Adrenal gland (tissue), 12 donors: Measurements from ENCODE around the gene PRDM1. TPM values are rescaled to one million over a fixed set of nuclear protein-coding genes. Genes with fewer than 3 reads are reported as not detected.

Source experiments
- DNase-seq, 7 donors: peaks; one replicate each; pipeline ENCODE4 v3.0.0-alpha.2; 2019 to 2020
- H3K27ac ChIP-seq, 5 donors: fragments of 200-600 bp; sonication (generic) in 4 of 5; 1 replicate in 3 of 5; 2 replicates in 2 of 5; pipeline versions ENCODE4 v1.5.1 to v1.8.0; 2016 to 2020; ENCODE audit warnings: mild to moderate bottlenecking in 1 of 5
- H3K27me3 ChIP-seq: fragments of 200-600 bp; 2 replicates; pipeline ENCODE4 v1.8.0; 2021
- H3K36me3 ChIP-seq, 2 donors: fragments of 200-600 bp; replicated peaks in 1 of 2; 1 replicate in 1 of 2; 2 replicates in 1 of 2; pipeline versions ENCODE4 v1.5.1 to v1.8.0; 2018 to 2022
- H3K4me1 ChIP-seq, 2 donors: fragments of 200-600 bp; replicated peaks in 1 of 2; 1 replicate in 1 of 2; 2 replicates in 1 of 2; pipeline versions ENCODE4 v1.5.1 to v1.8.0; 2018 to 2021
- H3K4me3 ChIP-seq, 4 donors: fragments of 200-600 bp; sonication (generic) in 3 of 4; one replicate each; pipeline ENCODE4 v1.5.1; 2016 to 2018
- H3K9me3 ChIP-seq, 3 donors: fragments of 200-600 bp; sonication (generic) in 1 of 3; replicated peaks in 1 of 3; 1 replicate in 2 of 3; 2 replicates in 1 of 3; pipeline versions ENCODE4 v1.5.1 to v1.8.0; 2016 to 2021
- POLR2A ChIP-seq, 2 donors: fragments of 450-650 bp; IDR thresholded peaks; one replicate each; pipeline ENCODE4 v1.6.1; 2017; ENCODE audit warnings: antibody characterized with exemption in 2 of 2, mild to moderate bottlenecking in 2 of 2, moderate library complexity in 1 of 2
- WGBS, 4 donors: extraction: QIAGEN DNeasy Blood & Tissue Kit in 2 of 4; methylation state at CpG; one replicate each; pipeline versions ENCODE4 v1.1.5 to v1.1.7; 2013 to 2017; 5-methylcytosine and 5-hydroxymethylcytosine counted together
- intact Hi-C, 2 donors: fragments of 100-400 bp; cut with DNase I; formaldehyde crosslinking; loops; one replicate each; pipeline versions ENCODE4 v1.14.1 to v1.15.0; 2022 to 2023
- polyA plus RNA-seq, 3 donors: library from polyadenylated mRNA; stranded (reverse); fragments of 200-250 nt in 2 of 3; fragments of 350-450 nt in 1 of 3; fragmentation: Illumina TruSeq in 1 of 3; extraction: RNeasy Lipid Tissue Mini Kit (QIAGEN cat#74804) in 1 of 3; gene quantifications; one replicate each; pipeline ENCODE4 v1.2.3, GENCODE V29; 2013 to 2014
- total RNA-seq, 9 donors: library from RNA; depleted of rRNA in 4 of 9; stranded (reverse); fragments of >200 nt in 4 of 9; fragments of 120-200 nt in 1 of 9; fragmentation: NEBNext Ultra II Directional in 1 of 9; extraction: Animal tissue kit (Norgen Biotek cat#: 25700) in 1 of 9; gene quantifications; one replicate each; pipeline versions ENCODE4 v1.1.0 to v1.2.4, GENCODE V29; 2013 to 2023
- TF ChIP-seq, protein P1 (sequence below), 6 experiments: fragments of 450-650 bp in 4 of 6; fragments of 200-600 bp in 2 of 6; sonication (generic) in 1 of 6; IDR thresholded peaks; 1 replicate in 5 of 6; 2 replicates in 1 of 6; pipeline versions ENCODE4 v1.5.1 to v1.8.0; 2016 to 2021; ENCODE audit warnings: antibody characterized with exemption in 6 of 6, mild to moderate bottlenecking in 2 of 6, moderate library complexity in 1 of 6
- donor health status: healthy with polysubstance abuse.
- donor health status: Bipolar disorder and iron deficiency.
- donor health status: DM: yes; HTN: yes; CAD: no.
- donor health status: DM: no; HTN: no; CAD: no.
- donor health status: DM: no; HTN: no; CAD: no.
- donor health status: DM: yes; HTN: yes; CAD: no.

The PRDM1 gene
- total and polyA plus RNA-seq, 12 donors: 0.40 to 7.5 (median 3.7) TPM

GRCh38 chr6:106069478-106069877 lies 16.7 kb upstream of the PRDM1 start:
- WGBS, 4 donors: 22 to 31% (median 25%) methylated on average over 8 of the region's 8 CpGs
- Histone ChIP-seq H3K27ac (no peak overlapping the region), H3K27me3 (no peaks in the 10 kb centered on the region), H3K9me3 (no peaks in the 10 kb centered on the region), H3K36me3 (no peaks in the 10 kb centered on the region), H3K4me1 (no peaks in the 10 kb centered on the region), H3K4me3 (no peak overlapping the region)
- DNase-seq: peak in 4 of 7 donors; percentile 14 to 40 (median 20)
- intact Hi-C loops: no loop called here
- no peak for TF ChIP-seq POLR2A (IDR thresholded peaks at IDR 0.05)
- TF ChIP-seq, protein P1, sequence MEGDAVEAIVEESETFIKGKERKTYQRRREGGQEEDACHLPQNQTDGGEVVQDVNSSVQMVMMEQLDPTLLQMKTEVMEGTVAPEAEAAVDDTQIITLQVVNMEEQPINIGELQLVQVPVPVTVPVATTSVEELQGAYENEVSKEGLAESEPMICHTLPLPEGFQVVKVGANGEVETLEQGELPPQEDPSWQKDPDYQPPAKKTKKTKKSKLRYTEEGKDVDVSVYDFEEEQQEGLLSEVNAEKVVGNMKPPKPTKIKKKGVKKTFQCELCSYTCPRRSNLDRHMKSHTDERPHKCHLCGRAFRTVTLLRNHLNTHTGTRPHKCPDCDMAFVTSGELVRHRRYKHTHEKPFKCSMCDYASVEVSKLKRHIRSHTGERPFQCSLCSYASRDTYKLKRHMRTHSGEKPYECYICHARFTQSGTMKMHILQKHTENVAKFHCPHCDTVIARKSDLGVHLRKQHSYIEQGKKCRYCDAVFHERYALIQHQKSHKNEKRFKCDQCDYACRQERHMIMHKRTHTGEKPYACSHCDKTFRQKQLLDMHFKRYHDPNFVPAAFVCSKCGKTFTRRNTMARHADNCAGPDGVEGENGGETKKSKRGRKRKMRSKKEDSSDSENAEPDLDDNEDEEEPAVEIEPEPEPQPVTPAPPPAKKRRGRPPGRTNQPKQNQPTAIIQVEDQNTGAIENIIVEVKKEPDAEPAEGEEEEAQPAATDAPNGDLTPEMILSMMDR (IDR thresholded peaks at IDR 0.05): no peak

- Histone ChIP-seq H3K27me3 (no peaks in the 10 kb centered on the region), H3K27ac (no peak overlapping the region), H3K9me3 (no peaks in the 10 kb centered on the region), H3K4me3 (no peak overlapping the region), H3K4me1 (no peaks in the 10 kb centered on the region), H3K36me3 (no peaks in the 10 kb centered on the region)
- TF ChIP-seq, protein P1 (IDR thresholded peaks at IDR 0.05): no peak
- TF ChIP-seq POLR2A (IDR thresholded peaks at IDR 0.05): no peak
- intact Hi-C loops: no loop called here
- WGBS, 4 donors: 64 to 87% (median 74%) methylated on average over 1 of the region's 1 CpG
- DNase-seq: no peak
These were observed 15.5 kb upstream of the PRDM1 start for GRCh38 chr6:106070636-106071035.

DNA sequence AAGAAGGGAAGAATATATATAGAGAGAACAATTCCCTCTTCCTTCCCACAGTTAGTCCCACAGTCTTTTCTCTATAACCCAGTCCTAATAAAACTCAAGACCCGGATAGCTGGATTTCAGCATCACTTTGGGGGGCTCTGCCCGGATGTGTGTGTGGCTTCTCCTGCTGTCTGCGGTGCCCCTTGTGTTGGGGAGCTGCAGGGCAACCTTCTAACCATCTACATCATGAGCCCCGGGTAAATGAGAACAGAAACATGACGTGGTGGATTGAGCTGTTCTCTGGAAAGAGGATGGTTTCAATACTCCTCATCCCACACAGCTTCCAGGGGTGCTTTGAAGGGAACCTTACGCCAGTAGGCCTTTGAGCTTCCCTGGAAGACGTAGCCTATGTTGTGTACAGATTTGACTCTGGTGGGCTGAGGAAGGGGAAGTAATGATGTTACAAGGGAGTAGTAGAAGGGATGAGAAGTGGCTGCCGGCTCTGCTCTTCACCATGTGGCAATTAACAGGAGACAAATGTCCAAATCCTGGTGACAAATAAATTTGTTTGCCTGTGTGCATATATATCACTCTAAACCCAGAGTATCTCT lies 13.5 kb upstream of the PRDM1 start:
- intact Hi-C loops: no loop called here
- TF ChIP-seq, protein P1 (IDR thresholded peaks at IDR 0.05): no peak
- no peak for TF ChIP-seq POLR2A (IDR thresholded peaks at IDR 0.05)
- H3K4me3 ChIP-seq: no peak overlapping the region
- no peaks in the 10 kb centered on the region for H3K4me1 ChIP-seq
- H3K27ac ChIP-seq: no peak overlapping the region
- whole genome bisulfite sequencing, 4 donors: 73 to 89% (median 82%) methylated on average over 8 of the region's 8 CpGs
- DNase-seq: no peak
- H3K36me3 ChIP-seq: no peaks in the 10 kb centered on the region
- no peaks in the 10 kb centered on the region for H3K9me3 ChIP-seq
- no peaks in the 10 kb centered on the region for H3K27me3 ChIP-seq

- H3K4me1 ChIP-seq: no peaks in the 10 kb centered on the region
- TF ChIP-seq, protein P1 (IDR thresholded peaks at IDR 0.05): no peak
- TF ChIP-seq POLR2A (IDR thresholded peaks at IDR 0.05): no peak
- H3K36me3 ChIP-seq: no peaks in the 10 kb centered on the region
- DNase-seq: no peak
- no peak overlapping the region for H3K27ac ChIP-seq
- WGBS, 4 donors: 73 to 85% (median 84%) methylated on average over 3 of the region's 3 CpGs
- H3K27me3 ChIP-seq: peaks cover 2% of the 10 kb centered on the region
- H3K9me3 ChIP-seq: no peaks in the 10 kb centered on the region
- H3K4me3 ChIP-seq: no peak overlapping the region
- intact Hi-C loops: no loop called here
These were observed 12.0 kb upstream of the PRDM1 start for GRCh38 chr6:106074146-106074545.
